ENCODE measurements around the gene ELK3.

ELK3 gene

DNA sequence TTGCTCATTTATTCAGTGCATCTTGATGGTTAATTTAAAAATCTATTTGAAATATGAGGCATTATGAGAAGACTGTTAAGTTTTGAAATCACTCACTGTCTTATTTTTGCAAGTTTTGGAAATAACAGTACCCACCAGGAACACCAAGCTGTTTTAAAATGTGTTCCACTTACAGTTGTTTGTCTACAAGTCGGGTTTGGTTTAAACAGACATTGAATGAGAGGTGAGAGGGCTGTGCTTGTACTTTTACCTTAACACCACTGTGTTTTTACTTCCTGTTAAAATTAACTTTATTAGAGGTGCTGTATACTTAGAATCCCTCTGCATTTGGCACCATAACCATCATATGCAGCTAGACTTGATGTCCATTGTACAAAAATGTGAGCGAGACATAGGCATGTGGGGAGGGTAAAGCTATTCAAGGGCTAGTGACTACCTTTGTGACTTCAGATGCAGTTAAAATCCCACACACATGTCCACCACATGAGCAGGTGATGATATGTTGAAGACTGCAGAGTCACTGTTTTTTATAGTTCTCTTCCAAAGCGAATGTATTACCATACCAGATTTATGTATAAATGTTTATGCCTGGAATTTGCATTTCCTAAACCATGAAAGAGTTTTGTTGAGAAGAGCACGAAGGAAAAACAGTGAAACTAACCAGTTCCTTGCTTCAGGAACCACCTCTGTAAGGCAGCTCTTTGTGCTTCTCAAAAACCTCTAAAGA lies 12.9 kb downstream of the ELK3 start:
- Histone ChIP-seq H3K9me3 (ENCODE audit: control insufficient read depth, low read length) (no peaks in the 10 kb centered on the region), H3K4me1 (ENCODE audit: control insufficient read depth, insufficient read depth, low read length) (no peaks in the 10 kb centered on the region), H3K36me3 (ENCODE audit: control insufficient read depth, insufficient read depth, low read length) (no peaks in the 10 kb centered on the region), H3K27me3 (ENCODE audit: control insufficient read depth, insufficient read depth, low read length) (no peaks in the 10 kb centered on the region), H3K9ac (ENCODE audit: low read length) (no peak overlapping the region), H3K4me3 (ENCODE audit: low read length) (no peak overlapping the region)

DNA sequence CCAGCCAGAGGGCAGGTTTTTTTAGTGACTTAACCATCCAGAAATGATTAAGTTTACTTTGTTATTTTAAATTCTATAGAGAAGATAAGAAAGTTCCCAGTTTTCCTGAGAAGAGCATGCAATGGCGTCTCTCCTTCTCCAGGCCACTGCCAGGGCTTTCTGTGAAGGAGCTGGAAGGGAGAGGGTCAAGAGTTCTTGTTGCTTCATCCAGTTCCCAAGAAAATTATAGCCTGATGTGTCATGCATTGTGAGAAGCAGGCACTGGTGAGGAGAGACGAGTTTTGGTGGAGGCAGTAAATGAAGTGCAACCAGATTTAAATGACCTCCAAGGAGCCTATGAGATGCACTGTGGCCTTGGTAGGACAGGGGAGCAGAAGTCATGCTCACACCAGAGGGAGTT lies 14.2 kb downstream of the ELK3 start:
- Histone ChIP-seq H3K27me3 (ENCODE audit: control insufficient read depth, insufficient read depth, low read length) (no peaks in the 10 kb centered on the region), H3K4me3 (ENCODE audit: low read length) (no peak overlapping the region), H3K9me3 (ENCODE audit: control insufficient read depth, low read length) (no peaks in the 10 kb centered on the region), H3K9ac (ENCODE audit: low read length) (no peak overlapping the region), H3K4me1 (ENCODE audit: control insufficient read depth, insufficient read depth, low read length) (no peaks in the 10 kb centered on the region), H3K36me3 (ENCODE audit: control insufficient read depth, insufficient read depth, low read length) (no peaks in the 10 kb centered on the region)

DNA sequence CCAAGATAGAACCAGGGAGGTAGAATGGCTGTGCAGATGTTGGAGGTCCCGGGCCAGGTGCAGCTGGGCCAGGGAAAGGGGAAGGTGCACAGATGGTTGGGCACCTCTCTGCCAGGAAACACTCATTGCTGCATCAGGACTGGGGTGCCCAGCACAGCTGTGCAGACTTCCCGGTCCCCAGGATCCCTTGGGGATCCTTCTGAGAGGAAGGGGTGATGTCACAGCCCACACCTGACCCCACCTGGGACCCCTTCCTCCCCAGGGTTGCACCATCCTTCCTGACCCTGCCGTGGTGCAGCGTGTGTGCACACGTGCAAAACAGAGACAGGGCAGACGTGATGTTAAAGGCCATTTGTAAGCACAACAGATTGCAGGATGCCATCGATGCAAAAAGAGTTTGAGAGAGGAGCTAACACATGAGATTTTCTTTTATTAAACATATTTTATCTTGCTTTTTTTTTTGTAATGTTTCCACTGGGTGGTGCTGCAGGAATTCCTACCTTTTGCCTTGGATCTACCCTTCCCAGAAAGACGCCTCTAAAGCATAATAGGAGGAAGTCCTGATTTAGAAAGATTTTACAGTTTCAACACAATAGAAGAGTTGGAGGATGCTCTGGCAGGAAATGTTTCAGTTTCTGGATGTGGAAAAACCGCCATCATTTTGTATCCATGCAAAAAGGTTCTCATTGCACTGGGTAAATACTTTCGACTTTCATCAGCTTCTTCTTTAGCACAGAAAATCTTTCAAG lies 14.8 kb downstream of the ELK3 start:
- Histone ChIP-seq H3K9me3 (ENCODE audit: control insufficient read depth, low read length) (no peaks in the 10 kb centered on the region), H3K36me3 (ENCODE audit: control insufficient read depth, insufficient read depth, low read length) (no peaks in the 10 kb centered on the region), H3K4me3 (ENCODE audit: low read length) (no peak overlapping the region), H3K27me3 (ENCODE audit: control insufficient read depth, insufficient read depth, low read length) (no peaks in the 10 kb centered on the region), H3K4me1 (ENCODE audit: control insufficient read depth, insufficient read depth, low read length) (no peaks in the 10 kb centered on the region), H3K9ac (ENCODE audit: low read length) (no peak overlapping the region)

DNA sequence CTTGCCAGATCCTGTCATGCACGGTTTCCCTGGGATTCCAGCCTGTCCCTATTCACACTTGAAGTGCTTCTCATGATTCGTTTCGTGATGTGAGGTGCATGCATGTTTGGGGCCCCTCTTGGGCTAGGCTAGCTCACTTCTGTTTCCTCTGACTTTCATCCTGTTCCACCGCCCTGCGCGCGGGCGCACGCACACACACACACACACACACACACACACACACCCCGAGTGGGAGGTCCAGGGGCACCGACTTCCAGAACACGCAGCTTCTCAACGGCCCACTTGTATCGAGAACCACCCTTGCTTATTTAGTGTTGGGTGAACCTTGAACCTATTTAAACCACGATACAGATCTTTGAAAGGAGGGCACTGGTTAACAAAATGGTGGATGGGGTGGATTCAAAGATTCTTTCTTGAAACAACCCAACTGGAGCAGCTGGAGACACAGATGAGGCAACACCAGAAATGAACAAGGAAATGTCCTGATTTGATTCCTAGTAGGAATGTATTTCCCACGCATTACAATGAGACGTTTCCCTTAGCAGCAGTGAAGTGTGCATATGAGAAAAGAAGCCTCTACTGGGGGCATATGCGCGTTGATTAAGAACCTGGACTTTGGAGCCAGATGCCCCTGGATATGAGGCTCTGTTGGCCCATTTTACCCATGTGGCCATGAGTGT lies 16.3 kb downstream of the ELK3 start:
- Histone ChIP-seq H3K9ac (ENCODE audit: low read length) (no peak overlapping the region), H3K36me3 (ENCODE audit: control insufficient read depth, insufficient read depth, low read length) (no peaks in the 10 kb centered on the region), H3K9me3 (ENCODE audit: control insufficient read depth, low read length) (no peaks in the 10 kb centered on the region), H3K4me1 (ENCODE audit: control insufficient read depth, insufficient read depth, low read length) (peaks cover 6% of the 10 kb centered on the region), H3K4me3 (ENCODE audit: low read length) (no peak overlapping the region), H3K27me3 (ENCODE audit: control insufficient read depth, insufficient read depth, low read length) (no peaks in the 10 kb centered on the region)

DNA sequence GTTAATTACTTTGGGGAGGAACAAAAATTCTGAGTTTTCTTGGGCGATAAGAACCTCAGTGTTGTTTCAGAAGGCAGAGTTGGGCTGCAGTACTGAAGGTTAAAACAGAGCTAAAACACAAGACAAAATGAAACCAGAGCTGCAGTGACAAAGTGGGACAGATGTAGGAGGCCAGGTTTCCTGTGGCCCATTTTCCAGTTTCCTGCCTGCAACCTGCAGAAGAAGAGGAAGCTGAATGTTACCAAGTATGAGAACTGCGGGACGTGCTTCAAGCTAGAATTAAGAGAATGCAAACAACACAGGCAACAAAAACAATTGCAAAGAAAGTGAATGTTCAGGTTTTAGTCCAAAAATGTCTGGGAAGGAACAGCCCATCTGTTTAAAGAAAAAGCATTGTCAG lies 17.8 kb downstream of the ELK3 start:
- Histone ChIP-seq H3K36me3 (ENCODE audit: control insufficient read depth, insufficient read depth, low read length) (no peaks in the 10 kb centered on the region), H3K9me3 (ENCODE audit: control insufficient read depth, low read length) (no peaks in the 10 kb centered on the region), H3K4me1 (ENCODE audit: control insufficient read depth, insufficient read depth, low read length) (peaks cover 6% of the 10 kb centered on the region), H3K27me3 (ENCODE audit: control insufficient read depth, insufficient read depth, low read length) (no peaks in the 10 kb centered on the region), H3K9ac (ENCODE audit: low read length) (no peak overlapping the region), H3K4me3 (ENCODE audit: low read length) (no peak overlapping the region)

DNA sequence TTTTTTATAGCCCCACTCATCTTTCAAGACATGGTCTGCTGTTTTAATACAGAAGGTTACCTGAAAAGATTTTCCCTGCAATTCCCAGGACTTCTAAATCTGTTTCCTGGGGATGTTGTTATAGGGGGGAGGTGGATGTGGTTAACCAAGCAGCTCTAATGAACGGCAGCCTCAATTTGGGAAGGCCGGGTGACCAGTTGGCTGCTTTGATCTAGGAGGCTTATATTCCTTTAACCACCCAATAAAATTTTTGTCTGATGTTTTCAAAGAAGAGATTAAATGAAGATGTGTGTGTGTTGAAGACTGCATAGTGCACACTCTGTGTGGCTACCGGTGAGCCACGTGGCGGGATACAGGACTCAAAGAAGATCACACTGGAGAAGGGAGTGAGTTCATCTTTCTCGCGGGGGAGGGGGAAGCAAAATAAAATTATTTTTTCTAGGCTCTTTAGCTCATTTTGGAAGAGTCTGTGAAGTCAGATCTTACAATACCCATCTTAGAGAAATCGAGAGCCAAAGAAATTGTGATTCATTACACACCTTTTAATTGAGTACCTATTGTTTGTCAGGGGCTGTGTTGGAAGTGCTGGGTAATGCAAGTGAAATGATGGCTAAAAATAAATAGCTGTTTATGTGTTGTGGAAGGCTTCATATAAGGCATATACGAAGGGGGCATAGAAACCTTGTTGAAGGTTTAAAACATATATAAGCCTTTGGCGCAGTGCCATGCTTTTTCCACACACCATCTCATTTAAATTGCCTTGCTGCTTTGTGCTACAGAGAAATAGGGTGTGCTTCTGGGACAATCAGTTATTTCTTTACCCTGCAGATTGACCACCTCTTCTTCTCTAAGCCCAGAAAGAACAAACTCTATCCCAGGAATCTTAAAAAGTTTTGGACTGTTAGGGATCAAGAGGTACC lies 18.5 kb downstream of the ELK3 start:
- Histone ChIP-seq H3K9me3 (ENCODE audit: control insufficient read depth, low read length) (no peaks in the 10 kb centered on the region), H3K9ac (ENCODE audit: low read length) (no peak overlapping the region), H3K36me3 (ENCODE audit: control insufficient read depth, insufficient read depth, low read length) (no peaks in the 10 kb centered on the region), H3K27me3 (ENCODE audit: control insufficient read depth, insufficient read depth, low read length) (no peaks in the 10 kb centered on the region), H3K4me1 (ENCODE audit: control insufficient read depth, insufficient read depth, low read length) (peaks cover 6% of the 10 kb centered on the region), H3K4me3 (ENCODE audit: low read length) (no peak overlapping the region)

DNA sequence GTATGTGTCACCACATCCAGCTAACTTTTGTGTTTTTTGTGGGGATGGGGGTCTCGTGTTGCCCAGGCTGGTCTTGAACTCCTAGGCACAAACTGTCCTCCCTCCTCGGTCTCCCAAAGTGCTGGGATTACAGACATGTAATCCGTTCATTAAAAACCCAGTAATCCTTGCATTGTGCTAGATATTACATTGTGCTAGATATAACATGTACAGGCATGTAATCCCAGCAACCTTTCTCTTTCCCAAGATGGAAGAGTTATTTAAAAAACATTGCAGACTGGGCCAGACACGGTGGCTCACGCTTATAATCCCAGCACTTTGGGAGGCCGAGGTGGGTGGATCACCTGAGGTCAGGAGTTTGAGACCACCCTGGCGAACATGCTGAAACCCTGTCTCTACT lies 19.7 kb downstream of the ELK3 start:
- Histone ChIP-seq H3K4me1 (ENCODE audit: control insufficient read depth, insufficient read depth, low read length) (peaks cover 6% of the 10 kb centered on the region), H3K9me3 (ENCODE audit: control insufficient read depth, low read length) (no peaks in the 10 kb centered on the region), H3K4me3 (ENCODE audit: low read length) (no peak overlapping the region), H3K36me3 (ENCODE audit: control insufficient read depth, insufficient read depth, low read length) (no peaks in the 10 kb centered on the region), H3K27me3 (ENCODE audit: control insufficient read depth, insufficient read depth, low read length) (no peaks in the 10 kb centered on the region), H3K9ac (ENCODE audit: low read length) (no peak overlapping the region)

DNA sequence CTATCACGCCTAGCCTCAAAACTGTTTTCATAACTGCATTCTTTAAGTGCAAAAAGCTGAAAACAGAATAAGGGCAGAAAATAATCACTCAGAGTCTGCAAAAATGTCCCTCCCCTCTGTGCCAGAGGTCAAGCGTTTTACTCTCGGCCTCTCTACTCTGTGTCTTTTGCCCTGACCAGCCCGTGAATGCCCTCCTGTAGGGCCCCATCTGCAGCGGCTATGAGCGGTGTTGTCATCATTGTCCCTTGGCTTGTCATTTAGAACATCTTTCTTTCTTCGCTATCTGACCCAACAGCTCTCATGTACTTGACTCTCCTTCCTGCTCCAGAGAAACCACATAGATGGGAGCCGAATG lies 21.7 kb downstream of the ELK3 start:
- Histone ChIP-seq H3K9me3 (ENCODE audit: control insufficient read depth, low read length) (no peaks in the 10 kb centered on the region), H3K36me3 (ENCODE audit: control insufficient read depth, insufficient read depth, low read length) (no peaks in the 10 kb centered on the region), H3K27me3 (ENCODE audit: control insufficient read depth, insufficient read depth, low read length) (no peaks in the 10 kb centered on the region), H3K4me3 (ENCODE audit: low read length) (no peak overlapping the region), H3K4me1 (ENCODE audit: control insufficient read depth, insufficient read depth, low read length) (peaks cover 6% of the 10 kb centered on the region), H3K9ac (ENCODE audit: low read length) (no peak overlapping the region)

DNA sequence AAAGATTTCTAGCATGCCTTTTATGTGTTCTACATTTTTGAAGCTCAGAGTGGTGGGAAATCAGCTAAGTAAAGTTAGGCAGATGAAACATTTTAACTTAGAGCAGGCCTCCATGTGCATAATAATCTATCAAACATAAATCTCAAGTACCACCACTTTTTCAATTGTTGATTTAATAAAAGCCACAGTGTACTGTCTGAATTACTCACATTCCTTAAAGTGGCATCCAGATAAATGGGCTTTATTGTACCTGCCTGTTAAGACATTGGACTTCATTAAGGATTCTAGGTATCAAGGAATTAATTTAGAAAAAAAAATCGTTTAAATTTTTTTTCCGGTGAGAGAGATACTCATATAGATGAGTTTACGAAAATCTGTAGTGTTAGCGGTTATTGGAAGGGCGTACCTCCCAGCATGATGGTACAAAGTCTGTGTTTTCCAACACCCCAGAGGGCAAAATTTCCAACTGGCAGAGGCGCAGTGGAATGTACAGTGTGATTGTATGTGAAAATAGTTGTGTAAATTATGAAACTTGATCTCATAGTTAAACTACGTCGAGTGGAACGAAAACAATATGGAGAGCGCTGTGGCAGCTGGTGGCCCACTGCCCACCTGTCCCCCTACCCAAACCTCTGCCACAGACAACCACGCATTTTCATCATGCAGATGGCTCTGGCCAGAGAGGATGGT lies 25.0 kb downstream of the ELK3 start:
- peaks cover 6% of the 10 kb centered on the region for H3K4me1 ChIP-seq (ENCODE audit: control insufficient read depth, insufficient read depth, low read length)
- H3K36me3 ChIP-seq (ENCODE audit: control insufficient read depth, insufficient read depth, low read length): no peaks in the 10 kb centered on the region
- no peaks in the 10 kb centered on the region for H3K27me3 ChIP-seq (ENCODE audit: control insufficient read depth, insufficient read depth, low read length)
- H3K9ac ChIP-seq (ENCODE audit: low read length): no peak overlapping the region
- no peaks in the 10 kb centered on the region for H3K9me3 ChIP-seq (ENCODE audit: control insufficient read depth, low read length)
- no peak overlapping the region for H3K4me3 ChIP-seq (ENCODE audit: low read length)

DNA sequence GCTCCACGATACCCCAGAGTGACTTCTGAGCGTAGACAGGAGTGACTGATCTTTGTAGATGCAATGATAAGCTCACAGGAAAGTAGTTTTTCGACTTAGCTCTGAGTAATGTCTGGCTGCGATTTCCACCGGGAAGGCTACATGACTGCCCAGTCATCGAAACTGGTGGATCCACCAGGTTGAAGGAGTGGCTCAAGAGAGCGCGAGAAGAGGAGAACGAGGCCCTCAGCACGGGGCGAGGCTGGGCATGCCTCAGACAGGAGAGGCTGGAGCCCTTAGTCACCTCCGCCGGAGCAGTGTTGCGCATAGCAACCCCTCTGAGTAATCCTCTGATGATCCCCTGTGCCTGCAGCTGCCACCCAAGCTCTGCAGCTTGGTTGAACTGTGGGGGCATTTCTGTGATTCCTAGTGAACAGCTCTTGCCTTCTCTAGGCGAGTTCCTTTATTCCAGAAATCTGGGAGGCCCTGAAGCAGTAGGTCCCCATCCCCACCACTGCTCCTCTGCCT lies 25.6 kb downstream of the ELK3 start:
- Histone ChIP-seq H3K27me3 (ENCODE audit: control insufficient read depth, insufficient read depth, low read length) (no peaks in the 10 kb centered on the region), H3K4me1 (ENCODE audit: control insufficient read depth, insufficient read depth, low read length) (peaks cover 6% of the 10 kb centered on the region), H3K36me3 (ENCODE audit: control insufficient read depth, insufficient read depth, low read length) (no peaks in the 10 kb centered on the region), H3K4me3 (ENCODE audit: low read length) (no peak overlapping the region), H3K9ac (ENCODE audit: low read length) (no peak overlapping the region), H3K9me3 (ENCODE audit: control insufficient read depth, low read length) (no peaks in the 10 kb centered on the region)

DNA sequence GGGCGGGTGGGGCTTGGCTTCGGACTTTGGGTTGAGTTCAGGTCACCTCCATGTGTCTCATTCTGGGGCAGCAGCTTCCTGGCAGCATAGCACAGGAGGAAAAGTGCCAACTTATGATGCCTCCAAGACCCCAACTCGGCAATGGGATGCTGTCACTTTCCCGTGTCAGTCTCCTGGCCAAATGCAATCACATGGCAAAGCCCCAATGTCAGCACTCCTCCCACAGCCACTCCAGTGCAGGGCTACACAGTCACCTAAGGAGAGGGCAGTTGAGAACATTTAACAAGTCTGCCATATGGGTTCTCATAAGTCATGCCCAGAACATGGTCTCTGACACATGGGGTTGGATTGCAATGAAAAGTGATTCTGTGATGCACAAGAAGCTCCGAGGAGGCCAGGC lies 26.7 kb downstream of the ELK3 start:
- no peaks in the 10 kb centered on the region for H3K4me1 ChIP-seq (ENCODE audit: control insufficient read depth, insufficient read depth, low read length)
- no peak overlapping the region for H3K4me3 ChIP-seq (ENCODE audit: low read length)
- no peak overlapping the region for H3K9ac ChIP-seq (ENCODE audit: low read length)
- H3K36me3 ChIP-seq (ENCODE audit: control insufficient read depth, insufficient read depth, low read length): no peaks in the 10 kb centered on the region
- no peaks in the 10 kb centered on the region for H3K9me3 ChIP-seq (ENCODE audit: control insufficient read depth, low read length)
- no peaks in the 10 kb centered on the region for H3K27me3 ChIP-seq (ENCODE audit: control insufficient read depth, insufficient read depth, low read length)

Measured in mucosa of stomach (tissue), 1 donor.